ENCODE results near the gene CNTLN. TPM values are rescaled to one million over a fixed set of nuclear protein-coding genes. Genes with fewer than 3 reads are reported as not detected.
A peak's percentile ranks its signal among the peaks of the same experiment; 100 is the strongest.
"Not testable (repeated sequence)": the region's sequence is repeated elsewhere in the genome, so short reads cannot be mapped to it uniquely, and the experiment has no call there.

The CNTLN gene
- total RNA-seq, 1 donor from 2014 or later = 5.4 TPM

DNA sequence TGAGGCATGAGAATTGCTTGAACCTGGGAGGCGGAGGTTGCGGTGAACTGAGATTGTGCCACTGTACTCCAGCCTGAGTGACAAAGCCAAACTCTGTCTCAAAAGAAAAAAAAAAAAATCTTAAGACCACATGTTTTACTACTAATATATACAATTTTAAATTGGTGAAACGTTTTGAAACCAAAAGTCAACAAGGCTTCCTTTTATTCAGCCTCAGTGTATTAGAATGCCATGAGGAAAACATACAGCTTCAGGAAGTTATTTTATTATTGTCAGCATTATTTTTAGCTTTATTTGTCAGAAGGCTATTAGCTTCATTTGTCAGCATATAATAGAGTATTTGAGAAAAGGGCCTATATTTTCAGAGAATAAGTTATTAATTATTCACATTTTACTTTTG is 280.1 kb downstream of the CNTLN start:
- no peak for DNase-seq (ENCODE audit: low read depth in 2 of 2)

DNA sequence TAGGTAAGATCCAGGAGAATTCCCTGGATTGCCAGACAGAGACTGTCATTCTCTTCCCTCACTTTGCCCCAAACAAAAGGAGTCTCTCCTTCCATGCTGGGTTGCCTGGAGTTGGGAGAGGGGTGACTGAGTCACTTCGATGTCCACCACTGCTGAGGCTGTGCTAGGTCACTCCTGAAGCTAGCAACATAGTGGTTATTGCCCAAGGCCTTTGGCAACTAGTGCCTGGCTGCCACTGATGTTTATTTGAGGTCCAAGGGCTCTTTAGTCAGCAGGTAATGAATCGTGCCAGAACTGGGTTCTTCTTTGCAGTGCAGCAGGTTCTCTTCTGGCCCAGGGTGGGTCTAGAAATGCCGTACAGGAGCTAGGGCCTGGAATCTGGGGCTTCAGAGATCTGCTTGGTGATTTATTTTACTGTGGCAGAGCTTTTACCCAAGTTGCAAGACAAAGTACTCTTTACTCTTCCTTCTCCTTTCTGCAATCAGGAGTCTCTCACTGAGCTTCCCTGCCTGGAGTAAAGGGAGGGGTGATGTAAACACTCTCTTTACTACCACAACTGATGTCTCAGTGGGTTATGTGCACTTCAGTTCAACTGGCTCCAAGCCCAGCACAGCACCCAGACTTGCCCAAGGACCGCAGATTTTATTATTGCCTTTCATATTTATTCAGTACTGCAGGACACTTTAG is 288.3 kb downstream of the CNTLN start:
- DNase-seq (ENCODE audit: low read depth in 2 of 2) = no peak

- DNase-seq (ENCODE audit: low read depth in 2 of 2) = no peak
Measured at GRCh38 chr9:17423681-17424011, 288.8 kb downstream of the CNTLN start.

- no peak for DNase-seq (ENCODE audit: low read depth in 2 of 2)
Measured at GRCh38 chr9:17425384-17425783, 290.5 kb downstream of the CNTLN start.

GRCh38 chr9:17433526-17433925 is 298.7 kb downstream of the CNTLN start:
- no peak for DNase-seq (ENCODE audit: low read depth in 2 of 2)

DNA sequence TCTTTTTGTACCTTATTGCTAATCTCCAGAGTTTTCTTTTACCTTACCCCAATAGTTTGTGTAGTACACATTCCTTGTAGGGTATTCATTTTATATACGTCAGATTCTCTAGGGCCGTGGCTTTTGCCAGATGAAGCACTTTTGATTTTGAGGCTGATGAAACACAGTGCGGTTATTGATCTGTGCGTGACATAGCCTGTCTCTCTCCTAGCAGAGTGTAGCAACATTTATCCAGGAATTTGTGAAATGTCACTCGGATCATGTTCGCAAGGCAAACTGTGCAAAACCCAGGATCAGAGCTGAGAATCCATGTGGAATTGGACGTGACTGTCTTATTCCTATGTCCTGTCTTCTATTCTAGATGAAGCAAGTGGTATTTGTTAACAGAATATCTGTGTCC is 302.0 kb downstream of the CNTLN start:
- no peak for DNase-seq (ENCODE audit: low read depth in 2 of 2)

DNA sequence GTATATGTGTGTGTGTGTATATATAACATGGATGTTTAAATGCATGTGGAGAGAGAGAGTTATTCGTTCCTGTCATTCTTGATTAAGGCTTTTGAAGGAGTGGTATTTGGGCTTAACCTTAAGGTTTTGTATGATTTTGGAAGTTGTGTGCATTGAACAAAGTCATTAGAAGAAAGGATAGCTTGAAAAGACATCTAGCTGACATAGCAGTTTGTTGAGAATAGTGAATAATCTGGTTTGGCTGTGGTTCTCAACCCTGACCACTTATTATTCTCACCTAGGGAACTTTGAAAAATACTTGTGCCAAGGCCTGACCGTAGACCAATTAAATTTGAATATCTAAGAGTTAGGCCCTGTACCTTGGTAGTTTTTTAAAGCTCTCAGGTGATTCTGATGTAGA is 303.0 kb downstream of the CNTLN start:
- no peak for DNase-seq (ENCODE audit: low read depth in 2 of 2)

DNA sequence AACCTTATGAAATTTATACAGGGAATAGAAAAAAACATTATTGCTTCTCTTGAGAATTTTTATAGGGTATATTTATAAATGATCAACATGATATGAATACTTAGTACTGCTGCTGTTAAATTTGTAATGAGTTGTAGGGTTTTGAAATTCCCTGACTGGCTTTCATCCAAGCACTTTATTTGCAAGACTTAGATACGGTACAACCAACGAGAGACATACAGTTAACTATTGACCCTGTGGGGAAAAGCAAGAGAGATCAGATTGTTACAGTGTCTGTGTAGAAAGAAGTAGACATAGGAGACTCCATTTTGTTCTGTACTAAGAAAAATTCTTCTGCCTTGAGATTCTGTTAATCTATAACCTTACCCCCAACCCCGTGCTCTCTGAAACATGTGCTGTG is 310.3 kb downstream of the CNTLN start:
- DNase-seq (ENCODE audit: low read depth in 2 of 2) = not testable (repeated sequence)

DNA sequence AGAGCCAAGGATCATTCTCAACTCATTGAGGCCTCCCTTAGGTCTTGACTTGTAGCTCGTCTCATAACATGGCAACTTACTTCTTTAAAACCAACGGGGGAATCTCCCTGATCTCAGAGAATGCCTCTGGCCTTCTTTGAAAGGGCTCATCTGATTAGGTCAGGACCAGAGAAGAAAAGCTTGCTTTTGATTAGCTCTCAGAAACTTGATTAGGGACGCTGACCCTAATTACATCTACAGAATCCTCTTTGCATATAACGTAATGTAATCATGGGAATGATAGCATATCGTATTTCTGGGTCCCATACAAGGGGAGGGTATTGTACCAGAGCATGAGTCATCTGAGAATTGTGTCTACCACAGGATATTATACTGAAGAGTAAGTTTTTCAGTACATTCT is 318.9 kb downstream of the CNTLN start:
- DNase-seq (ENCODE audit: low read depth in 2 of 2) = no peak

DNA sequence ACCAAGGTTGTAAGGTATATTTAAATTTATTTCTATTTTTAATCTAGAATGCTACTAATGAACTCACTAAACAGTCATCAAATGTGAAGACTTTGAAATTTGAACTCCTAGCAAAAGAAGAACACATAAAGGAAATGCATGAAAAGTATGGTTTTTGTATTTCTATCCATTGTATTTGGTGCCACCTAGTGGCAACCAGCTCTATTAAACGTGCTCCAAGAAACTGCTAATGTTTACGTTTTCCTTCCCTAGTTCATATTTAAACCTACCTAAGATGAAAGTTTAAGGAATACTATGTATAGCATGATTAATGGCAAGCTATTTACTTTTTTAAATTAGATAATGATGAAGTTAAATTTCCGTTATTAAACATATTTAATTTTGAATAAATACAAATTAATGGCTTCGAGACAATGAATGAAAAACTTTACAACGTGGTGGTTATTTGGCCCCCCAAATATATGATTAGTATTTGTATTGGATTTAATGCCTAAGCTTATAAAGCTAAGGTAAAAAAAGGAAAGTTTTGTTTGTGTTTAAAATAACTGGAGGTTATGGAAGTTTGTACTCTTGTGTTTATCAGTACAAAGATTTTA is 328.1 kb downstream of the CNTLN start:
- peak; percentile 51 to 67 for DNase-seq (ENCODE audit: low read depth in 2 of 2)

- no peak for DNase-seq (ENCODE audit: low read depth in 2 of 2)
Measured at GRCh38 chr9:17470036-17470813, 335.4 kb downstream of the CNTLN start.

DNA sequence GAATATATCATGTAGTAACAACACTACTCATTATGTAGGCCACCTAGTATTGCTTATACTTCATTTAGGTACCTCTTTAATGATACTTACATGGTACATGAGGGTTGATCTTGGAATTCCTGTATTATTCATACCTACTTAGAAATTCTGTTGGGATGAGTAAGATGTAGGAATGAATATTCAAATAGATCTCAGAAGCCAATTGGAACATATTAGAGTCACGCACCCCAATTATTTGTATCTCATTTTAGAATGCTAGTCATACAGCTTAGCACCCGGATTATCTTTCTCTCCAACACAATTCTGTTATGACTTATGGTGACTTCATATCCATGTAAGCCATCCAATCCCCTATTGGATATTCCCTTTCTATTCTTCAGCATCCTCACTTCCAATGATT is 337.3 kb downstream of the CNTLN start:
- DNase-seq (ENCODE audit: low read depth in 2 of 2) = no peak

DNA sequence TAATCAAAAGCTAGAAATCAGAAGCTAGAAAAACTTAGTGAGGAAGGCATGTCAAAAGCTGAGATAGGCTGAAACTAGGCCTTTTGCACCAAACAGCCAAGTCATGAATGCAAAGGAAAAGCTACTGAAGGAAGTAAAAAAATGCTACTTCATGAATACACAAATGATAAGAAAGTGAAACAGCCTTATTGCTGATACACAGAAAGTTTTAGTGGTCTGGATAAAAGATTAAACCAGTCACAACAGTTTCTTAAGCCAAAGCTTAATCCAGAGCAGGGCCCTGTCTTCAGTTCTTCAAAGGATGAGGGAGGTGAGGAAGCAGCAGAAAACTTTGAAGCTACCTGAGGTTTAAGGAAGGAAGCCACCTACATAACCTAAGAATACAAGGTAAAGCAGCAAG is 341.6 kb downstream of the CNTLN start:
- no peak for DNase-seq (ENCODE audit: low read depth in 2 of 2)

DNA sequence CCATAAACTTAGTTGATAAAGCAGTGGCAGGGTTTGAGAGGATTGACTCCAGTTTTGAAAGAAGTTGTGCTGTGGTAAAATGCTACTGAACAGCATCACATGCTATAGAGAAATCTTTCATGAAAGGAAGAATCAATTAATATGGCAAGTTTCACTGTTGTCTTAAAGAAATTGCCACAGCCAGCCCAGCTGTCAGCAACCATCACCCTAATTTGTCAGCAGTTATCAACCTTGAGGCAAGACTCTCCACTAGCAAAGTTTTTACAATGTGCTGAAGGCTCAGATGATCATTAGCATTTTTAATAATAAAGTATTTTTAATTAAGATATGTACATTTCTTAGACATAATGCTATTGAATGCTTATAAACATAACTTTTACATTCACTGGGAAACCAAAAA is 343.0 kb downstream of the CNTLN start:
- no peak for DNase-seq (ENCODE audit: low read depth in 2 of 2)

GRCh38 chr9:17480966-17481365 is 346.1 kb downstream of the CNTLN start:
- no peak for DNase-seq (ENCODE audit: low read depth in 2 of 2)

DNA sequence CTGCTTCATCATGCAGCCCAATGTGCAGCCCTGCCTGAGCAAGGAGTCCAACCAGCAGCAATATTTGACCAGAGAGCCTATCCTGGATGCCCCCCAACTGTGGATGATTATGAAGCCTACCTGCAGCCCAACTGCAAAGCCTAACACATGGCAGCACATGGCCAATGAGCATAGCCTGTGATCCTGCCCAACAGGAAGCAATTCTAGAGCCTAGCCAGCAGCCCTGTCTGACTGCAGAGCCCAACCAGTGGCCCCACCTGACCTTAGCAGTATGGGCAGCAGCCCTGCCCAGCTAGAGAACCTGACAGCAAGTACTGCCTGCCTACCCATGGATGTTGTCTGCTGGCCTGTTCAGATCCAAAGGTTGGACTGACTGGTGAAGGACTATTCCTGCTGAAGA is 346.7 kb downstream of the CNTLN start:
- no peak for DNase-seq (ENCODE audit: low read depth in 2 of 2)

DNA sequence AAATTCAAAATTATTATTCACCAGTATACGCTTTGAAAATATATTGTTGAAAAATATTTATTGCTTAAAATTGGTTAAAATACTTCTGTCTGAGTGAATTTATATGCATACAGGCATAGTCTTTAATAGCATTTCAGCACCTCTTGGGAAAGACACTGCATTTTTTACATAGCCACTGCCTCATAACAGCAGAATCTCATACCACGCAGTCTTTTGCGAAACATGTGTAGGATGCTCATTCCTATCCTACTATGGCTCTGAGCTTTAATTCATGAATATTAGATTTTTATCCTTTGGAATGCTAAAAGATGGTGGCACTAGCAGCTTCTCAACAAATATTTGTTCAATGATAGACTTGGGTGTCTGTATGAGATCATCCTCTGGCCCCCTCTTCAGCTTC is 350.1 kb downstream of the CNTLN start:
- no peak for DNase-seq (ENCODE audit: low read depth in 2 of 2)

DNA sequence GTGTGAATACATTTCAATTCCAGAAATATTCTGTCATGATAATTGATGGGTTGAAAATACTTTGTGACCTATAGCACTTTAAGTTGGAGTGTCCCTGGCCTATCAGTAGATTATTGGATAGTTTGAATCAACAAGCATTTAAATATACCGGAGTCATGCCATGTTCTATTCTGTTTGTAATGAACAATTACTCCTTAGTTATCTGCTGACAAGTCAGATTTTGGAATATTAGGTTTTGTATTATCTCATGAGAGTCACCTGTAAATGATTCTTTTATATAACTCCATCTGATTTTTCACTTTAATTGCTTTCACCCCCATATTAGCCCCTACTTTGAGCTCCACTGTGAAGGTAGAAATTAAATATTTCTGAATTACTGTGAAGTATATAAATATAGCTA is 351.6 kb downstream of the CNTLN start:
- DNase-seq (ENCODE audit: low read depth in 2 of 2) = no peak

DNA sequence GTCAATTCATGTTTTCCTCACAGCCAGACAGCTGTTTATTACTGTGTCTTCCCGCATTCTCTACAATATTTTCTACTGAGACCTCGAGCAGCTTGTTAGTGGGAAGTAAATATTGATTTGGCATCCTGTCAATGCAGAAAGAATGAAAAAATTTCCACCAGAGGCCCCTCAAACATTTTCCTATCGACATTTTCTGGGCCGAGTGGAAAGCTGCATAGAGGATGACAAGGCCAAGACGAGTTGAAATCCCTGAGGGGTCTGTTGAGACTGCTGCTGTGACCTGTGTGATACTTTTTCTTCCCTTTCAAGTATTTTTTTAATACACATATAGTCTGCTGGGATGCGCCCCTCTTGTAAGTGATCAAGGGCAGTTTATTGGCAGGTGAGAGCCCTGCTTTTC is 352.6 kb downstream of the CNTLN start:
- DNase-seq (ENCODE audit: low read depth in 2 of 2) = no peak

DNA sequence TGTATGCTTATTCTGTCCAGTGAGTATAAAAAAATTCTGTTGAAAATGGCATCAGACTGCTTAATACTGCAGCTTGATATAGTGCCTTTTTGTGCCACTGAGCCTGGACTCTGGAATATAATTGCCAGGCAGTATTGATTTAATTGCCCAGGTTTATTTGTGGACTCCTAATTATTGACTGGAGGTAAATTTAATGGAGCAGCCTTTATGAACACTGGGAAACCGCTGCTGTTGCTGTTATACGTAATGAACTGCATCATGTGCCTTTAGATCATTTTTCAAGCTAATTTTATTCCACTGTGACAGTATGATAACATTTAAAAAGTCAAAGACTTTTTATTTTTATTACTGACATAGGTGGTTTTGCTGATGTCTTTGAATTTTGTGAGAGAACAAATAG is 353.8 kb downstream of the CNTLN start:
- no peak for DNase-seq (ENCODE audit: low read depth in 2 of 2)

GRCh38 chr9:17490110-17490509 is 355.3 kb downstream of the CNTLN start:
- DNase-seq (ENCODE audit: low read depth in 2 of 2) = no peak

GRCh38 chr9:17491780-17492179 is 356.9 kb downstream of the CNTLN start:
- DNase-seq (ENCODE audit: low read depth in 2 of 2) = no peak

GRCh38 chr9:17503196-17503595 is 368.4 kb downstream of the CNTLN start:
- no peak for DNase-seq (ENCODE audit: low read depth in 2 of 2)
